HCT116 (cell line): ENCODE data around the gene VWA1. TPM values are rescaled to one million over a fixed set of nuclear protein-coding genes. Genes with fewer than 3 reads are reported as not detected.

Experiments
- ATAC-seq: fragments of 200-7000 bp; cut with Tn5 transposase; 2 replicates; pipeline ENCODE4 v1.9.1; 2020; ENCODE audit warnings: mild to moderate bottlenecking, moderate library complexity
- BruUV-seq: library from RNA; stranded (reverse); fragments of 400-500 nt; replicated peaks from 2 replicates; lab custom pipeline; 2021; lab: Mats Ljungman, UMichigan
- CTCF ChIA-PET: fragments of 300-600 bp; sonication (Branson Sonifier 250); formaldehyde crosslinking; loops from one replicate; lab custom pipeline; 2021; ENCODE audit warnings: antibody characterized with exemption; lab: Charles Lee
- POLR2A ChIA-PET: fragments of 300-600, 350-600 bp; sonication (Branson Sonifier 250); formaldehyde crosslinking; loops from one replicate; lab custom pipeline; 2021; ENCODE audit warnings: antibody characterized with exemption; lab: Charles Lee
- RAD21 ChIA-PET, 2 experiments: fragments of 300-600 bp; sonication (Branson Sonifier 250); formaldehyde crosslinking; loops; one replicate each; lab custom pipeline; 2023; ENCODE audit warnings: low total read pairs in 2 of 2; ENCODE audit not compliant: uncharacterized antibody in 2 of 2, unreplicated experiment in 2 of 2, low non-redundant PET in 1 of 2; lab: Charles Lee
- DNase-seq: peaks from one replicate; pipeline ENCODE4 v3.0.0-alpha.2; 2010; ENCODE audit warnings: low read depth, low spot score
- H2AFZ ChIP-seq: fragments of 200-600 bp; shearing (Covaris generic), sonication (generic); 2 replicates; pipeline ENCODE4 v1.6.1; 2017; ENCODE audit warnings: low read depth, mixed run types, mixed read lengths, antibody characterized with exemption, low read length; ENCODE audit not compliant: poor library complexity, severe bottlenecking
- H3K27ac ChIP-seq: 2 replicates; pipeline ENCODE4 v1.5.1; 2012; ENCODE audit warnings: low read depth, low read length
- H3K27me3 ChIP-seq: fragments of 200-600 bp; sonication (generic); 2 replicates; pipeline ENCODE4 v1.6.1; 2016; ENCODE audit warnings: mixed run types, low read length, mixed read lengths; ENCODE audit not compliant: insufficient read depth
- H3K36me3 ChIP-seq, 2 experiments: fragments of 200-500 bp in 1 of 2; fragments of 200-600 bp in 1 of 2; sonication (Bioruptor generic) in 1 of 2; sonication (generic) in 1 of 2; 2 replicates each; pipeline versions ENCODE4 v1.5.1 to v1.6.1; 2014 to 2016; ENCODE audit warnings: low read length in 2 of 2, inconsistent platforms in 1 of 2, mixed read lengths in 1 of 2, mixed run types in 1 of 2; ENCODE audit not compliant: insufficient read depth in 2 of 2, control insufficient read depth in 1 of 2
- H3K4me1 ChIP-seq, 2 experiments: fragments of 200-600 bp in 1 of 2; sonication (generic) in 1 of 2; 2 replicates each; pipeline versions ENCODE4 v1.5.1 to v1.6.1; 2012 to 2017; ENCODE audit warnings: low read length in 2 of 2, inconsistent platforms in 1 of 2, mild to moderate bottlenecking in 1 of 2, mixed read lengths in 1 of 2, mixed run types in 1 of 2, moderate library complexity in 1 of 2; ENCODE audit not compliant: insufficient read depth in 2 of 2, control insufficient read depth in 1 of 2
- H3K4me2 ChIP-seq: fragments of 200-600 bp; sonication (generic); 2 replicates; pipeline ENCODE4 v1.6.1; 2017; ENCODE audit warnings: mixed run types, low read length, mixed read lengths
- H3K4me3 ChIP-seq, 2 experiments: fragments of 200-600 bp in 1 of 2; sonication (generic) in 1 of 2; replicated peaks in 1 of 2; 2 replicates each; pipeline ENCODE4 v1.5.1; 2011 to 2016; ENCODE audit warnings: low read length in 2 of 2, control low read depth in 1 of 2, low read depth in 1 of 2, mild to moderate bottlenecking in 1 of 2, mixed read lengths in 1 of 2, mixed run types in 1 of 2
- H3K79me2 ChIP-seq: fragments of 200-600 bp; sonication (generic); 2 replicates; pipeline ENCODE4 v1.6.1; 2017; ENCODE audit warnings: mild to moderate bottlenecking, mixed run types, low read length, moderate library complexity, mixed read lengths; ENCODE audit not compliant: insufficient read depth
- H3K9ac ChIP-seq: fragments of 200-600 bp; sonication (generic); 2 replicates; pipeline ENCODE4 v1.6.1; 2016; ENCODE audit warnings: low read length, mixed read lengths
- H3K9me2 ChIP-seq: fragments of 200-600 bp; sonication (generic), shearing (Covaris generic); 2 replicates; pipeline ENCODE4 v1.6.1; 2017; ENCODE audit warnings: mixed run types, mild to moderate bottlenecking, moderate library complexity; ENCODE audit not compliant: insufficient read depth
- H3K9me3 ChIP-seq, 2 experiments: fragments of 200-500 bp in 1 of 2; fragments of 200-600 bp in 1 of 2; sonication (Bioruptor generic) in 1 of 2; sonication (generic) in 1 of 2; 2 replicates each; pipeline ENCODE4 v1.6.1; 2014 to 2017; ENCODE audit warnings: low read length in 2 of 2, mixed read lengths in 2 of 2, inconsistent platforms in 1 of 2, low read depth in 1 of 2, mild to moderate bottlenecking in 1 of 2, mixed run types in 1 of 2, moderate library complexity in 1 of 2; ENCODE audit not compliant: control insufficient read depth in 1 of 2, insufficient read depth in 1 of 2
- H4K20me1 ChIP-seq: fragments of 200-600 bp; sonication (generic), shearing (Covaris generic); 2 replicates; pipeline ENCODE4 v1.6.1; 2017; ENCODE audit warnings: mixed run types, mild to moderate bottlenecking, moderate library complexity; ENCODE audit not compliant: insufficient read depth
- CEBPB ChIP-seq: IDR thresholded peaks from 2 replicates; pipeline ENCODE4 v1.6.1; 2012; ENCODE audit warnings: low read depth
- EGR1 ChIP-seq: IDR thresholded peaks from 2 replicates; pipeline ENCODE4 v1.6.1; 2012; ENCODE audit warnings: low read depth
- EZH2 ChIP-seq: fragments of 200-600 bp; sonication (generic); IDR thresholded peaks from 2 replicates; pipeline ENCODE4 v1.6.1; 2017; ENCODE audit warnings: antibody characterized with exemption, mixed run types
- FOSL1 ChIP-seq: IDR thresholded peaks from 2 replicates; pipeline ENCODE4 v1.6.1; 2012; ENCODE audit warnings: low read depth
- JUND ChIP-seq: IDR thresholded peaks from 2 replicates; pipeline ENCODE4 v1.6.1; 2012
- POLR2AphosphoS5 ChIP-seq: IDR thresholded peaks from 2 replicates; pipeline ENCODE4 v1.6.1; 2011; ENCODE audit warnings: mild to moderate bottlenecking, low read depth, low read length, moderate library complexity
- RAD21 ChIP-seq: IDR thresholded peaks from 2 replicates; pipeline ENCODE4 v1.6.1; 2012; ENCODE audit warnings: low read depth, mild to moderate bottlenecking
- SIN3A ChIP-seq: IDR thresholded peaks from 2 replicates; pipeline ENCODE4 v1.6.1; 2012; ENCODE audit warnings: low read depth
- SP1 ChIP-seq: IDR thresholded peaks from 2 replicates; pipeline ENCODE4 v1.6.1; 2012; ENCODE audit warnings: low read depth
- SRF ChIP-seq: IDR thresholded peaks from 2 replicates; pipeline ENCODE4 v1.6.1; 2012; ENCODE audit warnings: low read depth
- TCF7L2 ChIP-seq: IDR thresholded peaks from 2 replicates; pipeline ENCODE4 v1.7.0; 2011; ENCODE audit warnings: borderline replicate concordance, inconsistent platforms; ENCODE audit not compliant: insufficient read depth, insufficient read length; ENCODE audit errors: extremely low read depth
- ZFX ChIP-seq: fragments of 450-650 bp; IDR thresholded peaks from 2 replicates; pipeline ENCODE4 v1.6.1; 2017
- intact Hi-C: fragments of 100-400 bp; cut with micrococcal nuclease; formaldehyde crosslinking; loops from 2 replicates; pipeline ENCODE4 v1.10.0; 2022
- total RNA-seq: library from RNA; stranded (reverse); gene quantifications from one replicate; pipeline ENCODE4 v1.2.1, GENCODE V29; 2021; ENCODE audit not compliant: unreplicated experiment
- TF ChIP-seq, protein P1 (sequence below): IDR thresholded peaks from 2 replicates; pipeline ENCODE4 v1.6.1; 2012
- TF ChIP-seq, protein P2 (sequence below): IDR thresholded peaks from 2 replicates; pipeline ENCODE4 v1.6.1; 2011; ENCODE audit warnings: mild to moderate bottlenecking, low read length, moderate library complexity; ENCODE audit not compliant: insufficient replicate concordance; ENCODE audit errors: extremely low read depth
- TF ChIP-seq, protein P3 (sequence below): IDR thresholded peaks from 2 replicates; pipeline ENCODE4 v1.6.1; 2012; ENCODE audit warnings: low read depth

Gene VWA1
- total RNA-seq, 1 experiment from 2014 or later, result 50.6 TPM

DNA sequence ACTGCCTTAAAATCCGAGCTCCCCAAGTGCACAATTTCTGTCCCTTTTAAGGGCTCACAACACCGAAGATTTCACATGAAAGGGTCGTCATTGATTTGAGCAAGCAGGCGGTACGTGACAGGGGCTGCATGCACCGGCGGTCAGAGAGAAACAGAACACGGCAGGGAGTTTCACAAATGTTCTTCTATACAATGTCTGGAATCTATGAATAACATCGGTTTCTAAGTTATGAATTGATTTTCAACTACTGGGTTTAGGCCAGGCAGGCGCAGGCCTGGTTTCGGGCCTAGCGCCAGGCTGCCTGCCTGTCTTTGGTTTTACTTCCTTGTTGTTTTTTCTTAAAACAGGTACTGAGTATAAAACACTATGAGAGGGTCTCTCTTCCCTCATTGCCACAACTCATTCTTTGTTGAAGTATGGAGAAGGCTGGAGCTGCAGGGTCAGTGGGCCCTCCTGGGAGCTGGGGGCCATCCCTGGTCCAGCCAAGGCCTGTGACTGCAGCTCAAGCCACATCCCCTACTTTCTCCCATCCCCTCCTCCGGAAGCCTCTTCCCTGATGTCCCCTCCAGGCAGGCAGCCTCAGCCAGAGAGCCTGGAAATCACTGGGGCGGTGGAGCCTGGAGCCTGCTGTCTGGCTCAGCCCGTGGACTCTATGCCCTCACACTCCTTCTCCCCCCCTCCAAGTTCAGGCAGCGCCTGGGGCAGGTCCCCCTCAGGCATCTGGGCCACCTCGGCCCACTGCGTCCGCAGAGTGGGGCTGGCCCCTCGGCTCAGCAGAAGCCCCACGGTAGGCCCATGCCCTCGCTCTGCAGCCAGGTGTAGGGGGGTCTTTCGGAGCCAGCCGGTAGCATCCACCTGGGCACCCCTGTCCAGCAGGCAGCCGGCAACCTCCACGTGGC lies 16.8 kb upstream of the VWA1 start:
- Histone ChIP-seq H3K4me3 (no peak overlapping the region), H3K4me2 (no peak overlapping the region), H3K9ac (no peak overlapping the region), H3K36me3 (no peaks in the 10 kb centered on the region), H3K4me1 (peaks cover 14 to 26% of the 10 kb centered on the region in 2 experiments), H3K27me3 (no peaks in the 10 kb centered on the region), H4K20me1 (no peaks in the 10 kb centered on the region), H3K9me2 (no peaks in the 10 kb centered on the region), H3K9me3 (no peaks in the 10 kb centered on the region), H2AFZ (no peak overlapping the region), H3K79me2 (no peaks in the 10 kb centered on the region), H3K27ac (no peak overlapping the region)
- TF ChIP-seq POLR2AphosphoS5, result no peak
- no peak for TF ChIP-seq JUND
- TF ChIP-seq SP1, result no peak
- TF ChIP-seq CEBPB, result no peak
- no peak for TF ChIP-seq RAD21
- ATAC-seq (no peak), DNase-seq (no peak)
- intact Hi-C loops, result no loop called here
- RAD21 ChIA-PET, result no interaction called here
- POLR2A ChIA-PET, result no interaction called here
- BruUV-seq, result no TSS peak
- CTCF ChIA-PET, result no interaction called here

DNA sequence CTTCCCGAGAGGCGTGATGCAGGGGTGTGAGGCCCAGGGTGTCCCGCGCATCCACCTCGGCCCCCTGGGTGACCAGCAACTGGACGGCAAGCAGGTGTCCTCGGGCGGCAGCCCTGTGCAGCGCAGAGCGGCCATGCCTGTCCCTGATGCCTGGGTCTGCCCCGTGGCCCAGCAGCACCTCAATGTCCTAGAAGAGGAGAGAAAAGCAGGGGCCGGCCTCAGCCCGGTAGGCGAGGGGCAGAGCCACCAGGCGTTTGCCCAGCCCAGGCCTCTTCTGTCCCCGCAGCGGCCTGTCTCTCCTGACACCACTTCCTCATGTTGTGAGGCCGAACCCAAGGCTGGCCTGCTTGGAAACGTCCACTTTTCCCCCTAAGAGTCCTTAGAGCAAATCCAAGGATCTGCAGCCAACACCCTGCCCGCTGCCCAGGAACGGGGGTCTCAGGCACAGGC lies 16.1 kb upstream of the VWA1 start:
- no TSS peak for BruUV-seq
- no peak for TF ChIP-seq EZH2
- TF ChIP-seq JUND, result no peak
- TF ChIP-seq FOSL1, result no peak
- no peak for TF ChIP-seq POLR2AphosphoS5
- no peak for TF ChIP-seq SIN3A
- TF ChIP-seq, protein P1, sequence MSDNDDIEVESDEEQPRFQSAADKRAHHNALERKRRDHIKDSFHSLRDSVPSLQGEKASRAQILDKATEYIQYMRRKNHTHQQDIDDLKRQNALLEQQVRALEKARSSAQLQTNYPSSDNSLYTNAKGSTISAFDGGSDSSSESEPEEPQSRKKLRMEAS, result no peak
- no peak for TF ChIP-seq CEBPB
- TF ChIP-seq, protein P2, sequence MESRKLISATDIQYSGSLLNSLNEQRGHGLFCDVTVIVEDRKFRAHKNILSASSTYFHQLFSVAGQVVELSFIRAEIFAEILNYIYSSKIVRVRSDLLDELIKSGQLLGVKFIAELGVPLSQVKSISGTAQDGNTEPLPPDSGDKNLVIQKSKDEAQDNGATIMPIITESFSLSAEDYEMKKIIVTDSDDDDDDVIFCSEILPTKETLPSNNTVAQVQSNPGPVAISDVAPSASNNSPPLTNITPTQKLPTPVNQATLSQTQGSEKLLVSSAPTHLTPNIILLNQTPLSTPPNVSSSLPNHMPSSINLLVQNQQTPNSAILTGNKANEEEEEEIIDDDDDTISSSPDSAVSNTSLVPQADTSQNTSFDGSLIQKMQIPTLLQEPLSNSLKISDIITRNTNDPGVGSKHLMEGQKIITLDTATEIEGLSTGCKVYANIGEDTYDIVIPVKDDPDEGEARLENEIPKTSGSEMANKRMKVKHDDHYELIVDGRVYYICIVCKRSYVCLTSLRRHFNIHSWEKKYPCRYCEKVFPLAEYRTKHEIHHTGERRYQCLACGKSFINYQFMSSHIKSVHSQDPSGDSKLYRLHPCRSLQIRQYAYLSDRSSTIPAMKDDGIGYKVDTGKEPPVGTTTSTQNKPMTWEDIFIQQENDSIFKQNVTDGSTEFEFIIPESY, result no peak
- TF ChIP-seq, protein P3, sequence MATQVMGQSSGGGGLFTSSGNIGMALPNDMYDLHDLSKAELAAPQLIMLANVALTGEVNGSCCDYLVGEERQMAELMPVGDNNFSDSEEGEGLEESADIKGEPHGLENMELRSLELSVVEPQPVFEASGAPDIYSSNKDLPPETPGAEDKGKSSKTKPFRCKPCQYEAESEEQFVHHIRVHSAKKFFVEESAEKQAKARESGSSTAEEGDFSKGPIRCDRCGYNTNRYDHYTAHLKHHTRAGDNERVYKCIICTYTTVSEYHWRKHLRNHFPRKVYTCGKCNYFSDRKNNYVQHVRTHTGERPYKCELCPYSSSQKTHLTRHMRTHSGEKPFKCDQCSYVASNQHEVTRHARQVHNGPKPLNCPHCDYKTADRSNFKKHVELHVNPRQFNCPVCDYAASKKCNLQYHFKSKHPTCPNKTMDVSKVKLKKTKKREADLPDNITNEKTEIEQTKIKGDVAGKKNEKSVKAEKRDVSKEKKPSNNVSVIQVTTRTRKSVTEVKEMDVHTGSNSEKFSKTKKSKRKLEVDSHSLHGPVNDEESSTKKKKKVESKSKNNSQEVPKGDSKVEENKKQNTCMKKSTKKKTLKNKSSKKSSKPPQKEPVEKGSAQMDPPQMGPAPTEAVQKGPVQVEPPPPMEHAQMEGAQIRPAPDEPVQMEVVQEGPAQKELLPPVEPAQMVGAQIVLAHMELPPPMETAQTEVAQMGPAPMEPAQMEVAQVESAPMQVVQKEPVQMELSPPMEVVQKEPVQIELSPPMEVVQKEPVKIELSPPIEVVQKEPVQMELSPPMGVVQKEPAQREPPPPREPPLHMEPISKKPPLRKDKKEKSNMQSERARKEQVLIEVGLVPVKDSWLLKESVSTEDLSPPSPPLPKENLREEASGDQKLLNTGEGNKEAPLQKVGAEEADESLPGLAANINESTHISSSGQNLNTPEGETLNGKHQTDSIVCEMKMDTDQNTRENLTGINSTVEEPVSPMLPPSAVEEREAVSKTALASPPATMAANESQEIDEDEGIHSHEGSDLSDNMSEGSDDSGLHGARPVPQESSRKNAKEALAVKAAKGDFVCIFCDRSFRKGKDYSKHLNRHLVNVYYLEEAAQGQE, result no peak
- TF ChIP-seq TCF7L2, result no peak
- no peak for TF ChIP-seq EGR1
- TF ChIP-seq SRF, result no peak
- TF ChIP-seq ZFX, result no peak

More for the DNA sequence above, 16.1 kb upstream of the VWA1 start:
- ATAC-seq (no peak), DNase-seq (no peak)
- Histone ChIP-seq H3K79me2 (no peaks in the 10 kb centered on the region), H3K36me3 (no peaks in the 10 kb centered on the region), H3K9me3 (no peaks in the 10 kb centered on the region), H3K9me2 (no peaks in the 10 kb centered on the region), H3K4me2 (no peak overlapping the region), H3K27me3 (no peaks in the 10 kb centered on the region), H4K20me1 (no peaks in the 10 kb centered on the region), H3K4me3 (no peak overlapping the region), H3K9ac (no peak overlapping the region), H3K4me1 (peaks cover 14 to 30% of the 10 kb centered on the region in 2 experiments), H3K27ac (no peak overlapping the region), H2AFZ (no peak overlapping the region)
- RAD21 ChIA-PET, result no interaction called here
- intact Hi-C loops, result no loop called here
- CTCF ChIA-PET, result no interaction called here
- POLR2A ChIA-PET, result no interaction called here
